Measurements from ENCODE around the gene ARL4D. TPM values are rescaled to one million over a fixed set of nuclear protein-coding genes. Genes with fewer than 3 reads are reported as not detected.

The ARL4D gene
- total RNA-seq, 1 experiment from 2014 or later = 4.5 TPM

DNA sequence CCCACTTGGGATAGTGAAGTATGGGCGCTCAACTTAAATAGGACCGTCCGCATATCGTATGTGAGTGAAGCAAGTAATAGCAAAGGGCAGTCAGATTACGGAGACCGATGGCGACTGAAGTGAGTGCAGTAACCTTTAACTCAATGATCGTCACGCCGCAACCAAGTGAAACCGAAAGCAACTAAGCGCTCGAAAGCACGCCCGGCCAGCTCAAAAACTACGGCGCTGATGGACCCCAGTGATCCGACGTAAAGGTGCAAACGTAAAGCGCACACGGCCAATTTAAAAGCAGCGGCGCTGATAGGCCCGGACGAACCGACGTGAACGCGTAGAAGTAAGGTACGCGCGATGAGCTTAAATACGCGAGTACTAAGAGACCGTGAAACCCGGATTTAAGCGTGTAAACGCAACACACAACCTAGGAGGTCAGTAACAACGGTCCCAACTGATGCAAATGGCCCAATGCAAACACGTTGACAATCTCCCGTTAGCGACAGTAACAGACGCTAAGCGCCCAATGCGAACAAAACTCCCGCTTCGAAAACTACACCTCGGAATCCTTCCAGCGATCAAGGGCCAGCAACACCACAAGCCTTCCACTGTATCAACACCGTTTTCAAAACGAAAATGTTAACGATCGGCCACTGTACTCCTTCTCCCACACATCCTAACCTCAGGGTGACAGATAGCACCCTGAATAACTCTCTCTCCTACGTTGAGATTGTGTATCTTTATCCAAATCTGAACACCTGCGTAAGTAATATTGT lies 37.9 kb upstream of the ARL4D start:
- Histone ChIP-seq H3K27me3 (ENCODE audit: control insufficient read depth, insufficient read depth, low read length) (no peaks in the 10 kb centered on the region), H3K9me3 (ENCODE audit: control insufficient read depth, insufficient read depth, low read depth, low read length) (no peaks in the 10 kb centered on the region), H3K27ac (ENCODE audit: low read length) (peak overlapping the region; percentile 98), H3K36me3 (ENCODE audit: control insufficient read depth, insufficient read depth, low read length) (no peaks in the 10 kb centered on the region), H3K4me1 (ENCODE audit: control insufficient read depth, insufficient read depth, low read length) (peaks cover 27% of the 10 kb centered on the region), H3K4me3 (ENCODE audit: low read depth in 2 of 2, low read length in 2 of 2) (peak overlapping the region; percentile 58 to 84)
- intact Hi-C loops (cut with micrococcal nuclease; ENCODE audit: unreplicated experiment) = no loop called here
- peak; percentile 91 for ATAC-seq
- TF ChIP-seq, protein P1, sequence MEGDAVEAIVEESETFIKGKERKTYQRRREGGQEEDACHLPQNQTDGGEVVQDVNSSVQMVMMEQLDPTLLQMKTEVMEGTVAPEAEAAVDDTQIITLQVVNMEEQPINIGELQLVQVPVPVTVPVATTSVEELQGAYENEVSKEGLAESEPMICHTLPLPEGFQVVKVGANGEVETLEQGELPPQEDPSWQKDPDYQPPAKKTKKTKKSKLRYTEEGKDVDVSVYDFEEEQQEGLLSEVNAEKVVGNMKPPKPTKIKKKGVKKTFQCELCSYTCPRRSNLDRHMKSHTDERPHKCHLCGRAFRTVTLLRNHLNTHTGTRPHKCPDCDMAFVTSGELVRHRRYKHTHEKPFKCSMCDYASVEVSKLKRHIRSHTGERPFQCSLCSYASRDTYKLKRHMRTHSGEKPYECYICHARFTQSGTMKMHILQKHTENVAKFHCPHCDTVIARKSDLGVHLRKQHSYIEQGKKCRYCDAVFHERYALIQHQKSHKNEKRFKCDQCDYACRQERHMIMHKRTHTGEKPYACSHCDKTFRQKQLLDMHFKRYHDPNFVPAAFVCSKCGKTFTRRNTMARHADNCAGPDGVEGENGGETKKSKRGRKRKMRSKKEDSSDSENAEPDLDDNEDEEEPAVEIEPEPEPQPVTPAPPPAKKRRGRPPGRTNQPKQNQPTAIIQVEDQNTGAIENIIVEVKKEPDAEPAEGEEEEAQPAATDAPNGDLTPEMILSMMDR (IDR thresholded peaks at IDR 0.05) = no peak
- TF ChIP-seq TCF7L2 (IDR thresholded peaks at IDR 0.05; ENCODE audit: low read depth, low read length) (peak; percentile 75), SIN3A (IDR thresholded peaks at IDR 0.05; ENCODE audit: borderline replicate concordance, insufficient read depth, low read depth, low read length) (peak; percentile 100), POLR2AphosphoS5 (IDR thresholded peaks at IDR 0.05; ENCODE audit: low read depth, low read length) (peak; percentile 100)
- TF ChIP-seq, protein P2, sequence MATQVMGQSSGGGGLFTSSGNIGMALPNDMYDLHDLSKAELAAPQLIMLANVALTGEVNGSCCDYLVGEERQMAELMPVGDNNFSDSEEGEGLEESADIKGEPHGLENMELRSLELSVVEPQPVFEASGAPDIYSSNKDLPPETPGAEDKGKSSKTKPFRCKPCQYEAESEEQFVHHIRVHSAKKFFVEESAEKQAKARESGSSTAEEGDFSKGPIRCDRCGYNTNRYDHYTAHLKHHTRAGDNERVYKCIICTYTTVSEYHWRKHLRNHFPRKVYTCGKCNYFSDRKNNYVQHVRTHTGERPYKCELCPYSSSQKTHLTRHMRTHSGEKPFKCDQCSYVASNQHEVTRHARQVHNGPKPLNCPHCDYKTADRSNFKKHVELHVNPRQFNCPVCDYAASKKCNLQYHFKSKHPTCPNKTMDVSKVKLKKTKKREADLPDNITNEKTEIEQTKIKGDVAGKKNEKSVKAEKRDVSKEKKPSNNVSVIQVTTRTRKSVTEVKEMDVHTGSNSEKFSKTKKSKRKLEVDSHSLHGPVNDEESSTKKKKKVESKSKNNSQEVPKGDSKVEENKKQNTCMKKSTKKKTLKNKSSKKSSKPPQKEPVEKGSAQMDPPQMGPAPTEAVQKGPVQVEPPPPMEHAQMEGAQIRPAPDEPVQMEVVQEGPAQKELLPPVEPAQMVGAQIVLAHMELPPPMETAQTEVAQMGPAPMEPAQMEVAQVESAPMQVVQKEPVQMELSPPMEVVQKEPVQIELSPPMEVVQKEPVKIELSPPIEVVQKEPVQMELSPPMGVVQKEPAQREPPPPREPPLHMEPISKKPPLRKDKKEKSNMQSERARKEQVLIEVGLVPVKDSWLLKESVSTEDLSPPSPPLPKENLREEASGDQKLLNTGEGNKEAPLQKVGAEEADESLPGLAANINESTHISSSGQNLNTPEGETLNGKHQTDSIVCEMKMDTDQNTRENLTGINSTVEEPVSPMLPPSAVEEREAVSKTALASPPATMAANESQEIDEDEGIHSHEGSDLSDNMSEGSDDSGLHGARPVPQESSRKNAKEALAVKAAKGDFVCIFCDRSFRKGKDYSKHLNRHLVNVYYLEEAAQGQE (IDR thresholded peaks at IDR 0.05; ENCODE audit: insufficient read depth in 1 of 2, low read depth in 2 of 2, low read length in 1 of 2) = peak in 1 of 2 experiments; percentile 46; a peak in 1 of 4 replicates
- in situ Hi-C loops (cut with HindIII; ENCODE audit: low pct_unique_long_range_greater_than_20kb, low sequenced_read_pairs) = no loop called here
- DNase-seq (ENCODE audit: low read depth, low spot score) = peak; percentile 97
- ChIA-PET CTCF (interaction anchor here (0.6 kb wide), 1 partner anchor 66 kb away, joined by 3 read pairs; no protein-coding TSS in a partner anchor), POLR2A (interaction anchor here (0.5 to 1.0 kb wide), 5 partner anchors 8 to 245 kb away, joined by 3 read pairs; partner anchors contain the start of gene DHX8)
- TSS peak; percentile 98 for BruUV-seq (replicated peaks)

DNA sequence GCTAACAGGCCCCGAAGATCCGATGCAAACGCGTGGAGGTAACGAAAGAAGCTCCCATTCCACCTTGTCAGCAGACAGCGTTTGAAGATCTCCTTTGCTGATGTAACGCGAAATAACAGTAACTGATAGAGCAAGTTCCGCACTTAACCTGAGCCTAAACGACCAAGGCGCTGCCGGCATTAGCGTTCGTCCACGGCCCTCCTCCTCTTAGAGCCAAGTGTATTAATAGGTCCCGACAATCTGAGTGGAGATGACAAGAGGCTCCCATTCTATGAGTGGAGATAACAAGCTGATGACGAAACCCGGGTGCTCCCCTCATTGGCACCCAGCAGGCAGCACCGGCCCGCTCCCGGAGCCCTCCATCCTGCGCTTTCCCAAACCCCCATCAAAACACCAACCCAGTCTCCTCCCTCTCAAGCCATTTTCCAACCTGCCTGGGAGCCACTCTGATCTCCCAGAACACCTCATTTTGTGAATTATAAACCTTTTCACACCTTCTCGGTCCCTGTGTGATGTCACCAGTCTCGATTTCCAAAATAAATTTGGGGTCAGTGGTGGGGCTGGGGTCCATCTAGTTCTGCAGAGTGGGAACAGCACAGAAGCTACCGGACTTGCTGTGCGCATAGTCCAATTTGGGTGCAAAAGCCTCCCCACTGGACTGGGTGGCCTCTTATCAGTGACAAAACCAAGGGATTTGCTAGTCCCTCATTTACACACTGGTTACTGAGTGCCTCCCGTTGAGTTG lies 35.4 kb upstream of the ARL4D start:
- no TSS peak for BruUV-seq (replicated peaks)
- DNase-seq (ENCODE audit: low read depth, low spot score) (no peak), ATAC-seq (no peak)
- H3K4me1 ChIP-seq (ENCODE audit: control insufficient read depth, insufficient read depth, low read length) = peaks cover 19% of the 10 kb centered on the region
- H3K9me3 ChIP-seq (ENCODE audit: control insufficient read depth, insufficient read depth, low read depth, low read length) = no peaks in the 10 kb centered on the region
- in situ Hi-C loops (cut with HindIII; ENCODE audit: low pct_unique_long_range_greater_than_20kb, low sequenced_read_pairs) (no loop called here), intact Hi-C loops (cut with micrococcal nuclease; ENCODE audit: unreplicated experiment) (no loop called here)
- peak overlapping the region; percentile 98; the same call in 1 of the 2 replicates for H3K27ac ChIP-seq (ENCODE audit: low read length)
- H3K36me3 ChIP-seq (ENCODE audit: control insufficient read depth, insufficient read depth, low read length) = no peaks in the 10 kb centered on the region
- POLR2A ChIA-PET = no interaction called here
- CTCF ChIA-PET = interaction anchor here (0.6 kb wide), 1 partner anchor 121 kb away, joined by 3 read pairs; the partner anchor contains the start of gene DHX8
- no peak overlapping the region for H3K4me3 ChIP-seq (ENCODE audit: low read depth in 2 of 2, low read length in 2 of 2)
- TF ChIP-seq TCF7L2 (IDR thresholded peaks at IDR 0.05; ENCODE audit: low read depth, low read length) (no peak), SIN3A (IDR thresholded peaks at IDR 0.05; ENCODE audit: borderline replicate concordance, insufficient read depth, low read depth, low read length) (no peak), POLR2AphosphoS5 (IDR thresholded peaks at IDR 0.05; ENCODE audit: low read depth, low read length) (no peak)
- TF ChIP-seq, protein P1 (IDR thresholded peaks at IDR 0.05) = no peak
- TF ChIP-seq, protein P2 (IDR thresholded peaks at IDR 0.05; ENCODE audit: insufficient read depth in 1 of 2, low read depth in 2 of 2, low read length in 1 of 2) = no peak
- no peaks in the 10 kb centered on the region for H3K27me3 ChIP-seq (ENCODE audit: control insufficient read depth, insufficient read depth, low read length)

All from Panc1 (cell line).